HepG2 (cell line): ENCODE data around the gene CBFA2T2. TPM values are rescaled to one million over a fixed set of nuclear protein-coding genes. Genes with fewer than 3 reads are reported as not detected.

Source experiments
- CBX1 ChIP-seq: IDR thresholded peaks from one replicate; pipeline ENCODE4 v1.6.1; 2016; ENCODE audit warnings: antibody characterized with exemption, low read depth
- CSRNP2 ChIP-seq: sonication (generic); formaldehyde crosslinking; conservative IDR thresholded peaks from 2 replicates; pipeline ENCODE4 v1.8.0; 2022; ENCODE audit warnings: low read depth, missing genetic modification reagents
- CTCF ChIP-seq: sonication (generic); formaldehyde crosslinking; IDR thresholded peaks from 2 replicates; pipeline ENCODE4 v1.5.0; 2020; ENCODE audit warnings: mild to moderate bottlenecking, missing genetic modification reagents, moderate library complexity
- HOXA3 ChIP-seq: sonication (generic); formaldehyde crosslinking; IDR thresholded peaks from 2 replicates; pipeline ENCODE4 v1.5.0; 2020; ENCODE audit warnings: missing genetic modification reagents
- POLR2AphosphoS2 ChIP-seq: IDR thresholded peaks from 2 replicates; pipeline ENCODE4 v1.6.1; 2011; ENCODE audit warnings: low read depth, low read length, improper control_type of control experiment
- SYNCRIP ChIP-seq: fragments of 200-400 bp; formaldehyde crosslinking; IDR thresholded peaks from 2 replicates; pipeline ENCODE4 v1.6.1; 2018; ENCODE audit warnings: mild to moderate bottlenecking, low read depth, low read length; ENCODE audit not compliant: insufficient read depth
- U2AF2 ChIP-seq: fragments of 200-400 bp; formaldehyde crosslinking; IDR thresholded peaks from 2 replicates; pipeline ENCODE4 v1.6.1; 2017; ENCODE audit warnings: low read depth, mild to moderate bottlenecking, low read length
- ZBTB26 ChIP-seq: IDR thresholded peaks from 2 replicates; pipeline ENCODE4 v1.6.1; 2016; ENCODE audit warnings: missing compliant biosample characterization, missing genetic modification reagents, borderline replicate concordance
- ZFP1 ChIP-seq: IDR thresholded peaks from 2 replicates; pipeline ENCODE4 v1.6.1; 2016
- ZFP41 ChIP-seq: sonication (generic); formaldehyde crosslinking; IDR thresholded peaks from 2 replicates; pipeline ENCODE4 v1.4.0; 2020; ENCODE audit warnings: mild to moderate bottlenecking, missing genetic modification reagents, borderline replicate concordance
- ZNF33A ChIP-seq: sonication (generic); formaldehyde crosslinking; IDR thresholded peaks from 2 replicates; pipeline ENCODE4 v1.5.1; 2020; ENCODE audit warnings: missing genetic modification reagents, mild to moderate bottlenecking, moderate library complexity, borderline replicate concordance
- polyA plus RNA-seq, 8 experiments: library from polyadenylated mRNA; depleted of rRNA in 3 of 8; stranded (reverse) in 7 of 8; unstranded in 1 of 8; fragments of >200 nt; fragmentation: Illumina TruSeq in 4 of 8; extraction: Trizol in 4 of 8; gene quantifications; 2 replicates each; pipeline versions ENCODE4 v1.2.1 to v1.2.3, GENCODE V29; 2011 to 2016; ENCODE audit warnings: low read depth in 4 of 8, missing spikeins in 1 of 8, mixed read lengths in 1 of 8; ENCODE audit not compliant: insufficient read depth in 1 of 8
- total RNA-seq, 5 experiments: library from RNA; depleted of rRNA; stranded (reverse); fragments of >200 nt; fragmentation: Illumina TruSeq; extraction: Trizol; gene quantifications; 2 replicates each; pipeline ENCODE4 v1.2.3, GENCODE V29; 2016; ENCODE audit warnings: low read depth in 1 of 5

CBFA2T2 gene
- total and polyA plus RNA-seq, 2 of the 13 experiments (the other 11 are each of a cell fraction or from before 2014, with no cell fraction given) = 6.3 to 21.2 TPM

- TF ChIP-seq SYNCRIP = no peak
- TF ChIP-seq CTCF (CRISPR knock-in tag) = peak; percentile 82
- TF ChIP-seq ZBTB26 (CRISPR knock-in tag) = peak; percentile 66; the same call in 1 of the 2 replicates
- no peak for TF ChIP-seq POLR2AphosphoS2
- TF ChIP-seq HOXA3 (CRISPR knock-in tag) = peak; percentile 91
- TF ChIP-seq CBX1 = no peak
- peak; percentile 61 for TF ChIP-seq ZFP41
- peak; percentile 89; the same call in 1 of the 2 replicates for TF ChIP-seq CSRNP2
- no peak for TF ChIP-seq ZFP1
- TF ChIP-seq ZNF33A (CRISPR knock-in tag) = no peak
- TF ChIP-seq U2AF2 = 0 out of 2 replicates have a peak, but pooled peaks have one; percentile 25
These were observed 196.4 kb downstream of the CBFA2T2 start, which contains the start of gene E2F1 (continued) for GRCh38 chr20:33686100-33686983.
